Karpas-422 (cell line): ENCODE results near the gene CYP2R1. TPM values are rescaled to one million over a fixed set of nuclear protein-coding genes. Genes with fewer than 3 reads are reported as not detected.

Source experiments
- DNase-seq: peaks from one replicate; pipeline ENCODE4 v3.0.0-alpha.2; 2015
- H2AFZ ChIP-seq: fragments of 200-600 bp; sonication (generic); 2 replicates; pipeline ENCODE4 v1.6.1; 2014; ENCODE audit warnings: antibody characterized with exemption, low read length, mixed read lengths
- H3K27ac ChIP-seq: fragments of 200-600 bp; sonication (generic); 2 replicates; pipeline ENCODE4 v1.5.1; 2014; ENCODE audit warnings: mild to moderate bottlenecking, low read length, moderate library complexity
- H3K27me3 ChIP-seq: fragments of 200-600 bp; sonication (generic); 2 replicates; pipeline ENCODE4 v1.6.1; 2014; ENCODE audit warnings: low read length, mixed read lengths
- H3K36me3 ChIP-seq: fragments of 200-600 bp; sonication (generic); 2 replicates; pipeline ENCODE4 v1.6.1; 2014; ENCODE audit warnings: low read length, mixed read lengths; ENCODE audit not compliant: insufficient read depth
- H3K4me1 ChIP-seq: fragments of 200-600 bp; sonication (generic); 2 replicates; pipeline ENCODE4 v1.6.1; 2014; ENCODE audit warnings: mild to moderate bottlenecking, low read length, mixed read lengths
- H3K4me2 ChIP-seq: fragments of 200-600 bp; sonication (generic); 2 replicates; pipeline ENCODE4 v1.6.1; 2014; ENCODE audit warnings: low read length, low read depth, mild to moderate bottlenecking; ENCODE audit not compliant: poor library complexity, severe bottlenecking
- H3K4me3 ChIP-seq: fragments of 200-600 bp; sonication (generic); 2 replicates; pipeline ENCODE4 v1.5.1; 2014; ENCODE audit warnings: mild to moderate bottlenecking, antibody characterized with exemption, low read length, mixed read lengths
- H3K79me2 ChIP-seq: fragments of 200-600 bp; sonication (generic); 2 replicates; pipeline ENCODE4 v1.6.1; 2014; ENCODE audit warnings: mild to moderate bottlenecking, low read length, mixed read lengths
- H3K9ac ChIP-seq: fragments of 200-600 bp; sonication (generic); 2 replicates; pipeline ENCODE4 v1.6.0; 2014; ENCODE audit warnings: low read length
- H3K9me2 ChIP-seq: fragments of 200-600 bp; sonication (generic), shearing (Covaris generic); replicated peaks from 2 replicates; pipeline ENCODE4 v1.6.0; 2014; ENCODE audit warnings: mild to moderate bottlenecking, low read length, moderate library complexity; ENCODE audit not compliant: insufficient read depth
- H3K9me3 ChIP-seq: fragments of 300-700, 200-600 bp; sonication (generic); 2 replicates; pipeline ENCODE4 v1.6.1; 2014; ENCODE audit warnings: low read length, mixed read lengths
- H4K20me1 ChIP-seq: fragments of 200-600 bp; sonication (generic); 2 replicates; pipeline ENCODE4 v1.6.1; 2014; ENCODE audit warnings: mild to moderate bottlenecking, antibody characterized with exemption, low read length, low read depth; ENCODE audit not compliant: insufficient read depth
- total RNA-seq: library from RNA; depleted of rRNA; stranded (reverse); fragments of >200 nt; shearing (Covaris generic); gene quantifications from 2 replicates; pipeline ENCODE4 v1.2.3, GENCODE V29; 2014; ENCODE audit warnings: low replicate concordance

The CYP2R1 gene
- total RNA-seq, 1 experiment from 2014 or later: 36.9 TPM

- Histone ChIP-seq H2AFZ (no peak overlapping the region), H3K27ac (no peak overlapping the region), H4K20me1 (no peaks in the 10 kb centered on the region), H3K27me3 (no peaks in the 10 kb centered on the region), H3K4me1 (peaks cover 31% of the 10 kb centered on the region), H3K79me2 (no peaks in the 10 kb centered on the region), H3K9me2 (no peaks in the 10 kb centered on the region), H3K9ac (no peak overlapping the region), H3K4me2 (no peak overlapping the region), H3K9me3 (no peaks in the 10 kb centered on the region), H3K4me3 (no peak overlapping the region), H3K36me3 (no peaks in the 10 kb centered on the region)
- DNase-seq: no peak
Measured at GRCh38 chr11:14902650-14903350, 10.8 kb upstream of the CYP2R1 start.

GRCh38 chr11:14898906-14899305, 6.9 kb upstream of the CYP2R1 start:
- DNase-seq: no peak
- no peaks in the 10 kb centered on the region for H3K36me3 ChIP-seq
- no peak overlapping the region for H3K9ac ChIP-seq
- H3K4me1 ChIP-seq: peaks cover 17% of the 10 kb centered on the region
- no peak overlapping the region for H3K27ac ChIP-seq
- H3K4me3 ChIP-seq: no peak overlapping the region
- H3K4me2 ChIP-seq: no peak overlapping the region
- H3K9me2 ChIP-seq: no peaks in the 10 kb centered on the region
- H3K79me2 ChIP-seq: no peaks in the 10 kb centered on the region
- no peaks in the 10 kb centered on the region for H4K20me1 ChIP-seq
- H2AFZ ChIP-seq: no peak overlapping the region
- H3K27me3 ChIP-seq: no peaks in the 10 kb centered on the region
- H3K9me3 ChIP-seq: no peaks in the 10 kb centered on the region

GRCh38 chr11:14898355-14898754, 6.3 kb upstream of the CYP2R1 start:
- Histone ChIP-seq H3K27me3 (no peaks in the 10 kb centered on the region), H3K9ac (no peak overlapping the region), H3K4me3 (no peak overlapping the region), H3K36me3 (no peaks in the 10 kb centered on the region), H3K27ac (no peak overlapping the region), H3K4me1 (peaks cover 17% of the 10 kb centered on the region), H3K9me3 (no peaks in the 10 kb centered on the region), H2AFZ (no peak overlapping the region), H3K4me2 (no peak overlapping the region), H3K9me2 (no peaks in the 10 kb centered on the region), H4K20me1 (no peaks in the 10 kb centered on the region), H3K79me2 (no peaks in the 10 kb centered on the region)
- no peak for DNase-seq

GRCh38 chr11:14894657-14895598, 2.9 kb upstream of the CYP2R1 start:
- DNase-seq: peak; percentile 72
- no peaks in the 10 kb centered on the region for H3K27me3 ChIP-seq
- H3K4me2 ChIP-seq: peak overlapping the region; percentile 24
- H3K36me3 ChIP-seq: no peaks in the 10 kb centered on the region
- H3K9me2 ChIP-seq: no peaks in the 10 kb centered on the region
- no peak overlapping the region for H3K27ac ChIP-seq
- H2AFZ ChIP-seq: 0 out of 2 replicates have a peak overlapping the region, but pooled peaks have one; percentile 2
- peak overlapping the region; percentile 56; the same call in 1 of the 2 replicates for H3K9ac ChIP-seq
- peaks cover 37% of the 10 kb centered on the region for H3K4me1 ChIP-seq
- H3K4me3 ChIP-seq: no peak overlapping the region
- H3K9me3 ChIP-seq: no peaks in the 10 kb centered on the region
- no peaks in the 10 kb centered on the region for H4K20me1 ChIP-seq
- H3K79me2 ChIP-seq: no peaks in the 10 kb centered on the region

GRCh38 chr11:14892577-14892976, 546 bp upstream of the CYP2R1 start:
- H3K9ac ChIP-seq: 0 out of 2 replicates have a peak overlapping the region, but pooled peaks have one; percentile 23
- no peak overlapping the region for H3K27ac ChIP-seq
- H3K4me3 ChIP-seq: peak overlapping the region; percentile 75; the same call in 1 of the 2 replicates

GRCh38 chr11:14891143-14892035, 642 bp downstream of the CYP2R1 start:
- Histone ChIP-seq H3K4me2 (peak overlapping the region; percentile 86), H3K4me1 (peaks cover 32% of the 10 kb centered on the region), H3K9me3 (no peaks in the 10 kb centered on the region), H3K79me2 (no peaks in the 10 kb centered on the region), H3K9me2 (no peaks in the 10 kb centered on the region), H3K27me3 (no peaks in the 10 kb centered on the region), H3K36me3 (no peaks in the 10 kb centered on the region), H3K4me3 (peak overlapping the region; percentile 75), H2AFZ (peak overlapping the region; percentile 97), H3K27ac (no peak overlapping the region), H4K20me1 (no peaks in the 10 kb centered on the region), H3K9ac (peak overlapping the region; percentile 72)
- peak; percentile 94 for DNase-seq

More at GRCh38 chr11:14892577-14892976, 546 bp upstream of the CYP2R1 start:
- Histone ChIP-seq H3K4me1 (peaks cover 37% of the 10 kb centered on the region), H3K9me3 (no peaks in the 10 kb centered on the region), H2AFZ (no peak overlapping the region; the same call in 1 of the 2 replicates), H3K36me3 (no peaks in the 10 kb centered on the region), H4K20me1 (no peaks in the 10 kb centered on the region), H3K79me2 (no peaks in the 10 kb centered on the region), H3K27me3 (no peaks in the 10 kb centered on the region), H3K9me2 (no peaks in the 10 kb centered on the region), H3K4me2 (peak overlapping the region; percentile 86)
- DNase-seq: no peak

- Histone ChIP-seq H2AFZ (no peak overlapping the region), H3K4me2 (no peak overlapping the region), H3K27me3 (no peaks in the 10 kb centered on the region), H3K9me2 (no peaks in the 10 kb centered on the region), H4K20me1 (no peaks in the 10 kb centered on the region), H3K9ac (no peak overlapping the region), H3K4me3 (no peak overlapping the region), H3K27ac (no peak overlapping the region), H3K4me1 (peaks cover 9% of the 10 kb centered on the region), H3K36me3 (no peaks in the 10 kb centered on the region), H3K79me2 (no peaks in the 10 kb centered on the region), H3K9me3 (no peaks in the 10 kb centered on the region)
- no peak for DNase-seq
Measured at GRCh38 chr11:14886513-14886912, 5.5 kb downstream of the CYP2R1 start.
